HG03575 (cell line): ENCODE measurements around the gene RABL2A.
"Not testable (repeated sequence)": the region's sequence is repeated elsewhere in the genome, so short reads cannot be mapped to it uniquely, and the experiment has no call there.

Experiments used
- ATAC-seq: cut with Tn5 transposase; IDR thresholded peaks from one replicate; pipeline ENCODE4 v1.9.1; 2021; ENCODE audit not compliant: unreplicated experiment, insufficient number of reproducible peaks, low FRiP score; ENCODE audit errors: extremely low read depth

Gene RABL2A

DNA sequence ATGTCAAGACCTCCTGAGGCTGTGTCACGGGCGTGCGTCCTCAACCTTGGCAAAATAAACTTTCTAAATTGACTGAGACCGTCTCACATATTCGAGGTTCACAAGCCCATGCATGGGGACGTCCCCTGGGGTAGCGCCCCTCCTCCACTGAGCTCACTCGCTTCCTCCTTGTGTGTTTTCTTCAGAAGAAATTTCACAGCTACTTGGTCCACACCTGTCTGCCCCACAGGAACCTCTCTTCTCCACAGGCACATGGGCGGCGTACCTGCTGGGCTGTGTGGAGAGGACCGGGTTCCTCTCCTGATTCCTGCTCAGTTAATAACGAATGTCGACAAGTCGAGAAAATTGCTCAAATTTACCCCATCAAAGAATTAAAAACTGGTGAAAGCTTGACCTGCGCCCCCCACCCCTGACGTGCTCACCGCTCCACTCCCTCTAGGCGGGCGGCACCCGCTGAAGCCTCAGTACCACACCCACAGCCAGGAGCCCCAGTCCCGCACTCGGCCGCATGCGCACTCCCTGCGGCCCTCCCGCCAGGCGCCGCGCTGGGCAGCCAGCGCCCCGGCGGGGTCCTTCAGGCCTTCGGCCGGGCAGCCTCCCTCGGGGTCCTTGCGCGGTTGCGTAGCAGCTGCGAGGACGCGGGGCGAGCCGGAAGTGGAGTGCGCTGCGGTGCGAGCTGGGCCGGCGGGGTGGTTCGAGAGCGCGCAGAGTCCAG lies at the start of gene RABL2A:
Gene RABL2A, plus strand, starts transcription at position 651 of the 715 bp plus-strand sequence. CDS start 1,341 bp downstream, outside the sequence.
- peak; percentile 80 for ATAC-seq

DNA sequence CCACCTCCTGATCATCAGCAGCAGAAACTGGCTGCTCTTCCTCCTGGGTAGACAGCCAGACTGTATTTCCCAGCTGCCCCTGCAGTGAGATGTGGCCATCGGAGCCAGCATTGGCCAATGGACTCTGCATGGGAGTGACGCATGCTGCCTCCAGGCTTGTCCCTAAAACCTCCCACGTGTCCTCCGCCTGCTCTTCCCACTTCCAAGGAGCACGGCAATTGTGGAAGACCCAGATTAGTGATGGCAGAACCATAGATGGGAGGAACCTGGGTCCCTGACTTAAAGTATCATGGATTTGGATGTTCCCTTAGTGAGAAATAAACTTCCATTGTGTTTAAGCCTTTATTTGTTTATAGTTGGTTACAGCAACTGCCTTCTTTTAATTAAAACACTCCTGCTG lies 48.6 kb upstream of the RABL2A start:
- not testable (repeated sequence) for ATAC-seq

DNA sequence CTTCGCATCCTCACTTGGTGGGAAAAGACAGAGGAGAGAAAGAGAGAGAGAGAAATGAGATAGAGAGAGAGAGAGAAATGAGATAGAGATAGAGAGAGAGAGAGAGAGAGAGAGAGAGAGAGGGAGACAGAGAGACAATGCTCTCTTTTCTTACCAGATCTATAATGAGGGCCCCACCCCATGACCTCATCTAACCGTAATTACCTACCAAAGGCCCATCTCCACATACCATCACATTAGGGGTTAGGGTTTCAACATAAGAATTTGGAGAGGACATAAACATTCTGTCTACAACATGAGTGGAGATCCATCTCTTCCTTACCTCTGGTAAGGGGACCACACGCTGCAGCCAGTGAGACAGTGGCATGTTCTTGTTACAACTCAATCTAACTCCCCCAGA lies 44.6 kb upstream of the RABL2A start:
- ATAC-seq: not testable (repeated sequence)

DNA sequence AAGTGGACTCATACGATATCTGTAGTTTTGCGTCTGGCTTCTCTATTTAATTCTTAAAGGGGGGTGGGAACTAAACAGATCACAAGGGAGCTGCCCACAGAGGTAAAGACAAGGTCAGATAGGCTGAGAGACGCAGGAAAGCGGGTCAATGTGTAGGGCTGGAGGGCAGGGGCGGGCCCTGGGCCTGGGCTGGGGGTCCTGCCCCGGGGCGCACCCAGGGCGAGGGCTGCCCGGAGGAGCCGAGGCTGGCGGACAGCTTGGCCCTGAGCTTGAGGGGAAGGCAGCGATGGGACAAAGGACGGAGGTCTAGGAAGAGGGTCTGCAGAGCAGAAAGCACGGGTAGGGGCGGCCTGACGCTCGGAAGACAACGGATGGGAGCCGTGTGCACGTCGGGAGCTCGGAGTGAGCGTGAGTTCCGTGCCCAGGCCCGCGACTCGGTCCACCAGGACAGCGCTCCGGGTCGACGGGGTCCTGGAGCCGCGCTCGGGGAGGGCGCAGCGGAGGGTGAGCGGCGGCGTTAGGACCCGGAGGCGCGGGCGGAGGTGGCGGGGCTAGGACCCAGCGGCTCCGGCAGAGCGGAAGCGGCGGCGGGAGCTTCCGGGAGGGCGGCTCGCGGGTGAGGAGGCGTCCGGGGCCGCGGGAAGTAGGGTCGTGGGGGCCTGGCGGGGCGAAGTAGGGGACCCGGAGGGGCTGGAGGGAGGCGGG lies 43.4 kb upstream of the RABL2A start:
- not testable (repeated sequence) for ATAC-seq

DNA sequence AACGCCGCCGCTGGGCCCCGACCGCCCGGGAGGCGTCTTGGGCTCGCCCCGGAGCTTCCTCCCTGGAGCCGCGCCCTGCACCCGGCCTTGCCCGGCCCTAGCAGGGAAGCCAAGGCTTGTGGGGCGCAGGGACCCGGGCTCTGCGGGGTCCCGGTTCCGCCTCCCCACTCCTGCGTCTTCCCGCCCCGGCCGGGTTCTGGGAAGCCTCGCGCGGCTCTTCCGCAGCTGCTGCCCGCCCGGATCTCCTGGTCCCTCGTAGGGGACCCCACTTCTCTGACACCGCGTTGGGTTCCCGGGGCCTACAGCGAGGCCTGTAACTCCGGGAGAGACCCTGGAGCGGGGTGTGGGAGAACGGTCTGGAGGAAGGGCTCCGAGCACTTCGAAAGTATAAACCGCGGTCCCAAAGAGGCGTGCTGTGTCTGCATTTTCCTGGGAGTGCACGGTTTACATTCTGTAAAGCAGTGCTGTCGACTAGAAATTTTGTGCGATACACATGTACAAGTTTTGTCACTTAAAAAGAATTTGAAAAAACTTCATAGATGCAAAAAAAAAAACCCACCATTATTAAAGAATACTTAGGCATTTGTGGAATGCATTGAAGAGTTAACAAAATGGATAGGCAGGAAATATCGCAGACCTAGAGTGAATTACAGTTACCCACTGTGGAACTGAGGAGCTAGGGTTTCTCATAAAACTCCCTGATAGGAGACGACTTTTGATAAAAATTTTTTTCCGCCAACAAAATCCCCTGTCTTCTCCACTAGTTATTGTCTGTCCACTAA lies 42.6 kb upstream of the RABL2A start:
- ATAC-seq: not testable (repeated sequence)

DNA sequence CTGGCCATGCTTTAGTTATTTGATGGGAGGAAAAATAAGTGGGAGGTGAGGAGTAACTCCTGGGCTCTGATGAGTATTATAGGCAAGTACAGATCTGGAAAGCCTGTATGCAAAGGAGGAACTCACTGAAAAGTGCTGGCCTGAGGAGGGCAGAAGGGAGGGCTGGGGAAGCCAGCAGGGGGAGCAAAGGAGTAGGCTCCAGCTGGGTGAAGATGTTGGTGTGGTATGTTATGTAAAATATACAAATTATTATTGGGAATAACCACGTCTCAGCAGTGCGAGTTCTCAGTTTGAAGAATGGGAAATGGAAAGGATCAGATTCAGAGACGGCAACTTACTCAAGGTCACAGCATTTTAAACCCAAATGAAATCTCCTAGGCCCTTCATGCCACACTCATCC lies 39.9 kb upstream of the RABL2A start:
- not testable (repeated sequence) for ATAC-seq

DNA sequence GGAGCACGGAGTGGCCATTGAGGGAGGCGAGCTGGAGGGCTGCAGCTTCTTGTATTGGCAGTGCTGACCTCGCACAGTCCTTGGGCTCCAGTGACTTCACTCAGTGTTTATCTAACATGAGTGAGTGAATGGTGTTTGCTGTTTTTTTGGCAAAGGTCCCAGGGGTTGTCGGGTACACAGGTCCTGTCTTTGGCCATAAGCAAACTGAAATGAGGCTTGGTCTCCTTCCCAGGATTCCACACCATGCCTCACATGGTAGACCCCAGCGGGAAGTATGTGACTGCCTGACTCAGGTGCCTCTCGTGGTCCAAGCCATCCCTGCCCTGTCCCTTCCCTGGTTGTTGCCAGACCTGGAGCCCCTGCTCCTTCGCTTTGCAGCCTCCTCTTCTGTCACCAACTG lies 37.5 kb upstream of the RABL2A start:
- not testable (repeated sequence) for ATAC-seq

DNA sequence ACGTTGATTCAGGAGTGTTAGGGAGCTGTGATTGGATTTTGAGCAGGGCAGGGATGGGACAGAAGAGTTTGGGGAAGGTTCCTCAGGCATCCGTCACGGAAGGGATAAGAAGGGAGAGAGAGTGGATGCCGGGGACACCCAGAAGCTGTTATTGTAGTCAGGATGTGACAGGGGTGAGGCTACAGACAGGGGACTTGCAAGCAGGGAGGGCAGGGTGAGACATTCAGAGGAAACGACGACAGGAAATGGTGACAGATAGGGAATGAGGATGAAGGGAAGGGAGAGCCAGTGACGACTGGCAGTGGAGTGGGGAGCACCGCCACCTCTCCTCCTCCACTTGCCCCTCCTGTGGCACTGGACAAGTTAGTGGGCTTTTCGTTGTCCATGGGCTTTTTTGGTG lies 35.1 kb upstream of the RABL2A start:
- not testable (repeated sequence) for ATAC-seq

DNA sequence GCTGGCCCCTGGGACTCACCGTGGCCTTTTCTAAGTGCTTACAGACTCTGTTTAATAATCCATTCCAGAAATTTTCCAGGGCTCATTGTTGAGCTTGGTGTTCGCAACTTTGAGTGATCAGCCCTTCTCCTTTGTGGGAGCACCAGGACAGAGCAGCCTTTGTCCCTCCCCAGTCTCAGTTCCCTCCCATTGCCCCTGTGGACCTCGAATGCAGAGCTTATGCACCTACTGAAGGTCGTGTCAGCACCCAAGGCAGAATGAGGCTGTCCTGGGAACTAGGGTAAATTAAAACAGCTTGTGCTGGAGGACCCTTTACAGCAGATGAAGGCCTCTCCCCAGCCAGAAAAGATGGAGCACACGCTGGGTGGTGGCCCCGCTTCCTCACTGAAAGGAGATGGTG lies 33.8 kb upstream of the RABL2A start:
- ATAC-seq: not testable (repeated sequence)

DNA sequence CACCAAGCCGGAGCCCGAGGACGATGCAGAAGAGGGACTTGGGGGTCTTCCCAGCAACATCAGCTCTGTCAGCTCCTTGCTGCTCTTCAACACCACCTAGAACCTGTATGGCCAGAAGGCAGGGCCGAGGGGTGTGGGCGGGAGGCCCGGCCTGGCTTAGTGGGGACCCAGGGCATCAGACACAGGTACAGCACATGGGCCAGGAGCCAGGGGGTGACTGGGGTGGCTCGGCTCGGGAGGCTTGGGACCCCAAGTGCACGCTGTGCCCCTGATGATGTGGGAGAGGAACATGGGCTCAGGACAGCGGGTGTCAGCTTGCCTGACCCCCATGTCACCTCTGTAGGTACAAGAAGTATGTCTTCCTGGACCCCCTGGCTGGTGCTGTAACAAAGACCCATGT lies 31.3 kb upstream of the RABL2A start:
- not testable (repeated sequence) for ATAC-seq

DNA sequence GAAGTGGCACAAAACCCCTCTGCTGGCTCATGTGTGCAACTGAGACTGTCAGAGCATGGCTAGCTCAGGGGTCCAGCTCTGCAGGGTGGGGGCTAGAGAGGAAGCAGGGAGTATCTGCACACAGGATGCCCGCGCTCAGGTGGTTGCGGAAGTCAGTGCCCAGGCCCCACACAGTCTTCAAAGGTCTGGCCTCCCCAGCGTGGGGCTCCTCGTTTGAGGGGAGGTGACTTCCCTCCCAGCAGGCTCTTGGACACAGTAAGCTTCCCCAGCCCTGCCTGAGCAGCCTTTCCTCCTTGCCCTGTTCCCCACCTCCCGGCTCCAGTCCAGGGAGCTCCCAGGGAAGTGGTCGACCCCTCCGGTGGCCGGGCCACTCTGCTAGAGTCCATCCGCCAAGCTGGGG lies 29.9 kb upstream of the RABL2A start:
- ATAC-seq: not testable (repeated sequence)

DNA sequence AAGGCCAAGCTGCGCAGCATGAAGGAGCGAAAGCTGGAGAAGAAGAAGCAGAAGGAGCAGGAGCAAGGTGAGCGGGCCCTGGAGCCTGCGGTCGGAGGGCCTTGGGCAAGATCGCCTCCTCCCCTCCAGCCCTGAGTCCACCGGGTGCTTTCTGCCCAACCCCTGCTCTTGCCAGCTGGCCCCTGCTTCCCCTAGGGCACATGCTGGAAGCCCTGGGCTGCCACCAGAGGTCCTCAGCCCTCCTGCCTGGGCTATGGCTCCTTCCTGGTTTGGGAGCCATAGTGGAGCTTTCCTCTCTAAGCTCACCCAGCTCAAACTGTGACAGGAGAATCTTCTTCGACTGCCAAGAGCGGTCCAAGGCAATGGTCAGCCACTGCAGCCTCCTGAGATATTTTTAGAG lies 29.5 kb upstream of the RABL2A start:
- not testable (repeated sequence) for ATAC-seq

DNA sequence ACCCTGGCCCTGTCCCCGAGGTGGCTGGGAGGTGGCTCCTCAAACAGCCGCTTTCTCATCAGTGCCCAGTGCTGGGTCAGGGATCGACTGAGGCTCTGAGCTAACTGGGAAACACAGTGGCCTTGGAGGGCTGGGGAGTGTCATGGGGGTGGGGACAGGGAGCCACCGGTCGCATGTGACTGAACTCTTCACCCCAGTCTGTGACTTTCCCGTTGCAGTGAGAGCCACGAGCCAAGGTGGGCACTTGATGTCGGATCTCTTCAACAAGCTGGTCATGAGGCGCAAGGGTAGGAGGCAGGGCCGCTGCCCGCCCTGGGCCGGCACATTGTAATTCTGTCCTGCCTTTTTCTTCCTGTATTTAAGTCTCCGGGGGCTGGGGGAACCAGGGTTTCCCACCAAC lies 28.9 kb upstream of the RABL2A start:
- ATAC-seq: not testable (repeated sequence)

DNA sequence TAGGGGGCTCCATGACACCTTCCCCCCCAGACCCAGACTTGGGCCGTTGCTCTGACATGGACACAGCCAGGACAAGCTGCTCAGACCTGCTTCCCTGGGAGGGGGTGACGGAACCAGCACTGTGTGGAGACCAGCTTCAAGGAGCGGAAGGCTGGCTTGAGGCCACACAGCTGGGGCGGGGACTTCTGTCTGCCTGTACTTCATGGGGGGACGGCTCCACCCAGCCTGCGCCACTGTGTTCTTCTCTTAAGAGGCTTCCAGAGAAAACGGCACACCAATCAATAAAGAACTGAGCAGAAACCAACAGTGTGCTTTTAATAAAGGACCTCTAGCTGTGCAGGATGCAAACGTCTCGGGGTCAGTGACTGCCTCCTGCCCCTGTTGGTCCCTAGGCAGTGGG lies 28.3 kb upstream of the RABL2A start:
- not testable (repeated sequence) for ATAC-seq

DNA sequence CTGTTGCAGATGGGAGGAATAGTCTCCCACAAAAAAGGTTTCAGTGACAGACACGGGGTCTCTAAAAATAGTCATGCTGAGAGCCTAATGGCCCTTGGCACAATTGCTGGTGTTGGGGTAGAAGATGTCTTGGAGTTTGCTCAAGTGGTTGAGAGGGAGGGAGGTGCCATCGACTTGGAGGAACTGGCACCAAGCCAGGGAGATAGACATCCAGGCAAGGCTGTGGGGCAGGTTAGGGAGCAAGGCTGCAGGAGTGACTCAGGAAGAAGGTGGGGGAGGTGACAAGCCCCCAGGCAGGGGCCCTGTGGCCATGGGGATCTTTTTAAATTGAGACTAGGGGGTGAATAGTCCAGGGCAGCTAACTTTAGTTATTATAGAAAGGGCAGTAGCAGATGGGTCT lies 27.9 kb upstream of the RABL2A start:
- not testable (repeated sequence) for ATAC-seq

DNA sequence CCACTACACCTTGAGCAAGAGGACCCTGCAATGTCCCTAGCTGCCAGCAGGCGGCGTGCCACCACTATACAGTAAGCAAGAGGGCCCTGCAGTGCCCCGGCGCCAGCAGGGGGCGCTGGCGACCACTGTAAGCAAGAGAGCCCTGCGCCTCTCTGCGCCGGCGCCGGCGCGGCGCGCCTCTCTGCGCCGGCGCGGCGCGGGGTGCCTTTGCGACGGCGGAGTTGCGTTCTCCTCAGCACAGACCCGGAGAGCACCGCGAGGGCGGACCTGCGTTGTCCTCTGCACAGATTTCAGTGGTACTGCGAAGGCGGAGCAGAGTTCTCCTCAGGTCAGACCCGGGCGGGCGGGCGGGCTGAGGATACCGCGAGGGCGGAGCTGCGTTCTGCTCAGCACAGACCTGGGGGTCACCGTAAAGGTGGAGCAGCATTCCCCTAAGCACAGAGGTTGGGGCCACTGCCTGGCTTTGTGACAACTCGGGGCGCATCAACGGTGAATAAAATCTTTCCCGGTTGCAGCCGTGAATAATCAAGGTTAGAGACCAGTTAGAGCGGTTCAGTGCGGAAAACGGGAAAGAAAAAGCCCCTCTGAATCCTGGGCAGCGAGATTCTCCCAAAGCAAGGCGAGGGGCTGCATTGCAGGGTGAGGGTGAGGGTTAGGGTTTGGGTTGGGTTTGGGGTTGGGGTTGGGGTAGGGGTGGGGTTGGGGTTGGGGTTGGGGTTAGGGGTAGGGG lies 24.9 kb upstream of the RABL2A start:
- not testable (repeated sequence) for ATAC-seq

DNA sequence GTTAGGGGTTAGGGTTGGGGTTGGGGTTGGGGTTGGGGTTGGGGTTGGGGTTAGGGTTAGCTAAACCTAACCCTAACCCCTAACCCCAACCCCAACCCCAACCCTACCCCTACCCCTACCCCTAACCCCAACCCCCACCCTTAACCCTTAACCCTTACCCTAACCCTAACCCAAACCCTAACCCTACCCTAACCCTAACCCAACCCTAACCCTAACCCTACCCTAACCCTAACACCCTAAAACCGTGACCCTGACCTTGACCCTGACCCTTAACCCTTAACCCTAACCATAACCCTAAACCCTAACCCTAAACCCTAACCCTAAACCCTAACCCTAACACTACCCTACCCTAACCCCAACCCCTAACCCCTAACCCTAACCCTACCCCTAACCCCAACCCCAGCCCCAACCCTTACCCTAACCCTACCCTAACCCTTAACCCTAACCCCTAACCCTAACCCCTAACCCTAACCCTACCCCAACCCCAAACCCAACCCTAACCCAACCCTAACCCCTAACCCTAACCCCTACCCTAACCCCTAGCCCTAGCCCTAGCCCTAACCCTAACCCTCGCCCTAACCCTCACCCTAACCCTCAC lies 24.1 kb upstream of the RABL2A start:
- no peak for ATAC-seq

DNA sequence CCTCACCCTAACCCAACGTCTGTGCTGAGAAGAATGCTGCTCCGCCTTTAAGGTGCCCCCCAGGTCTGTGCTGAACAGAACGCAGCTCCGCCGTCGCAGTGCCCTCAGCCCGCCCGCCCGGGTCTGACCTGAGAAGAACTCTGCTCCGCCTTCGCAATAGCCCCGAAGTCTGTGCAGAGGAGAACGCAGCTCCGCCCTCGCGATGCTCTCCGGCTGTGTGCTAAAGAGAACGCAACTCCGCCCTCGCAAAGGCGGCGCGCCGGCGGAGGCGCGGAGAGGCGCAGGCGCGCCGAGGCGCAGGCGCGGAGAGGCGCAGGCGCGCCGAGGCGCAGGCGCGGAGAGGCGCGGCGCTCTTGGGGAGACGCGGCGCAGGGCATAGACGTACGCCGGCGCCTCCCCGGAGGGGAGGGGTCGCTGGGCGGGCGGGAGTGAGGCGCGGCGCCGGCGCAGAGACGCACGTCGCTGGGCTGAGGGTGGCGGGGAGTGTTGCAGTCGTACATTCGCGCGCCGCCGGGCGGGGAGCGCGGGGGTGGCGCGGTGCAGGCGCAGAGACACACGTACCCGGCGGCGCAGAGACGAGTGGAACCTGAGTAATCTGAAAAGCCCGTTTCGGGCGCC lies 23.5 kb upstream of the RABL2A start:
- not testable (repeated sequence) for ATAC-seq
